ENCODE results near the gene GBX2.

The GBX2 gene

GRCh38 chr2:236168110-236169080, at the start of gene GBX2:
Gene GBX2 (minus strand): TSS chr2:236168386. CDS start chr2:236167971, 415 bp downstream.
- Histone ChIP-seq H2AFZ (ENCODE audit: low read depth, low read length) (peak within 1 kb of the TSS; percentile 24), H3K9me3 (ENCODE audit: low read length) (peaks cover 2% of the 10 kb centered on the region), H3K4me3 (ENCODE audit: low read length) (peak within 1 kb of the TSS; percentile 67), H3K36me3 (ENCODE audit: insufficient read depth, low read length) (peaks cover 26% of the 10 kb centered on the region), H3K4me1 (ENCODE audit: insufficient read depth, low read length) (peaks cover 67% of the 10 kb centered on the region), H3K27me3 (ENCODE audit: insufficient read depth, low read length) (no peaks in the 10 kb centered on the region)

GRCh38 chr2:236217926-236218325, 49.7 kb upstream of the GBX2 start:
- Histone ChIP-seq H3K36me3 (ENCODE audit: insufficient read depth, low read length) (no peaks in the 10 kb centered on the region), H3K4me3 (ENCODE audit: low read length) (no peak overlapping the region), H3K27me3 (ENCODE audit: insufficient read depth, low read length) (no peaks in the 10 kb centered on the region), H2AFZ (ENCODE audit: low read depth, low read length) (no peak overlapping the region), H3K4me1 (ENCODE audit: insufficient read depth, low read length) (no peaks in the 10 kb centered on the region), H3K9me3 (ENCODE audit: low read length) (peaks cover 16% of the 10 kb centered on the region)

- H3K36me3 ChIP-seq (ENCODE audit: insufficient read depth, low read length), result no peaks in the 10 kb centered on the region
- no peaks in the 10 kb centered on the region for H3K27me3 ChIP-seq (ENCODE audit: insufficient read depth, low read length)
- no peak overlapping the region for H3K4me3 ChIP-seq (ENCODE audit: low read length)
- H3K9me3 ChIP-seq (ENCODE audit: low read length), result peaks cover 14% of the 10 kb centered on the region
- no peaks in the 10 kb centered on the region for H3K4me1 ChIP-seq (ENCODE audit: insufficient read depth, low read length)
- no peak overlapping the region for H2AFZ ChIP-seq (ENCODE audit: low read depth, low read length)
Observed at GRCh38 chr2:236216711-236217110, 48.5 kb upstream of the GBX2 start.

GRCh38 chr2:236215761-236216333, 47.7 kb upstream of the GBX2 start:
- Histone ChIP-seq H3K36me3 (ENCODE audit: insufficient read depth, low read length) (no peaks in the 10 kb centered on the region), H3K4me1 (ENCODE audit: insufficient read depth, low read length) (no peaks in the 10 kb centered on the region), H2AFZ (ENCODE audit: low read depth, low read length) (no peak overlapping the region), H3K9me3 (ENCODE audit: low read length) (peaks cover 14% of the 10 kb centered on the region), H3K27me3 (ENCODE audit: insufficient read depth, low read length) (no peaks in the 10 kb centered on the region), H3K4me3 (ENCODE audit: low read length) (no peak overlapping the region)

GRCh38 chr2:236215196-236215595, 47.0 kb upstream of the GBX2 start:
- H2AFZ ChIP-seq (ENCODE audit: low read depth, low read length), result no peak overlapping the region
- no peaks in the 10 kb centered on the region for H3K36me3 ChIP-seq (ENCODE audit: insufficient read depth, low read length)
- no peak overlapping the region for H3K4me3 ChIP-seq (ENCODE audit: low read length)
- no peaks in the 10 kb centered on the region for H3K27me3 ChIP-seq (ENCODE audit: insufficient read depth, low read length)
- H3K4me1 ChIP-seq (ENCODE audit: insufficient read depth, low read length), result peaks cover 4% of the 10 kb centered on the region
- H3K9me3 ChIP-seq (ENCODE audit: low read length), result peaks cover 13% of the 10 kb centered on the region

GRCh38 chr2:236214376-236214995, 46.3 kb upstream of the GBX2 start:
- Histone ChIP-seq H3K4me3 (ENCODE audit: low read length) (no peak overlapping the region), H2AFZ (ENCODE audit: low read depth, low read length) (no peak overlapping the region), H3K9me3 (ENCODE audit: low read length) (peaks cover 13% of the 10 kb centered on the region), H3K27me3 (ENCODE audit: insufficient read depth, low read length) (no peaks in the 10 kb centered on the region), H3K36me3 (ENCODE audit: insufficient read depth, low read length) (no peaks in the 10 kb centered on the region), H3K4me1 (ENCODE audit: insufficient read depth, low read length) (peaks cover 4% of the 10 kb centered on the region)

- no peaks in the 10 kb centered on the region for H3K27me3 ChIP-seq (ENCODE audit: insufficient read depth, low read length)
- no peak overlapping the region for H3K4me3 ChIP-seq (ENCODE audit: low read length)
- peaks cover 8% of the 10 kb centered on the region for H3K4me1 ChIP-seq (ENCODE audit: insufficient read depth, low read length)
- no peaks in the 10 kb centered on the region for H3K36me3 ChIP-seq (ENCODE audit: insufficient read depth, low read length)
- no peak overlapping the region for H2AFZ ChIP-seq (ENCODE audit: low read depth, low read length)
- peaks cover 10% of the 10 kb centered on the region for H3K9me3 ChIP-seq (ENCODE audit: low read length)
Observed at GRCh38 chr2:236211296-236211695, 43.1 kb upstream of the GBX2 start.

- Histone ChIP-seq H3K9me3 (ENCODE audit: low read length) (peaks cover 6% of the 10 kb centered on the region), H3K27me3 (ENCODE audit: insufficient read depth, low read length) (no peaks in the 10 kb centered on the region), H3K36me3 (ENCODE audit: insufficient read depth, low read length) (no peaks in the 10 kb centered on the region), H2AFZ (ENCODE audit: low read depth, low read length) (no peak overlapping the region), H3K4me1 (ENCODE audit: insufficient read depth, low read length) (peaks cover 8% of the 10 kb centered on the region), H3K4me3 (ENCODE audit: low read length) (no peak overlapping the region)
Observed at GRCh38 chr2:236210536-236210935, 42.4 kb upstream of the GBX2 start.

- Histone ChIP-seq H3K4me1 (ENCODE audit: insufficient read depth, low read length) (peaks cover 8% of the 10 kb centered on the region), H3K9me3 (ENCODE audit: low read length) (peaks cover 9% of the 10 kb centered on the region), H2AFZ (ENCODE audit: low read depth, low read length) (no peak overlapping the region), H3K27me3 (ENCODE audit: insufficient read depth, low read length) (no peaks in the 10 kb centered on the region), H3K4me3 (ENCODE audit: low read length) (no peak overlapping the region), H3K36me3 (ENCODE audit: insufficient read depth, low read length) (no peaks in the 10 kb centered on the region)
Observed at GRCh38 chr2:236209996-236210395, 41.8 kb upstream of the GBX2 start.

GRCh38 chr2:236209535-236209934, 41.3 kb upstream of the GBX2 start:
- Histone ChIP-seq H3K4me1 (ENCODE audit: insufficient read depth, low read length) (peaks cover 8% of the 10 kb centered on the region), H3K27me3 (ENCODE audit: insufficient read depth, low read length) (no peaks in the 10 kb centered on the region), H2AFZ (ENCODE audit: low read depth, low read length) (no peak overlapping the region), H3K36me3 (ENCODE audit: insufficient read depth, low read length) (no peaks in the 10 kb centered on the region), H3K9me3 (ENCODE audit: low read length) (peaks cover 9% of the 10 kb centered on the region), H3K4me3 (ENCODE audit: low read length) (no peak overlapping the region)

- Histone ChIP-seq H3K27me3 (ENCODE audit: insufficient read depth, low read length) (no peaks in the 10 kb centered on the region), H3K36me3 (ENCODE audit: insufficient read depth, low read length) (no peaks in the 10 kb centered on the region), H3K4me3 (ENCODE audit: low read length) (no peak overlapping the region), H3K9me3 (ENCODE audit: low read length) (peaks cover 5% of the 10 kb centered on the region), H3K4me1 (ENCODE audit: insufficient read depth, low read length) (peaks cover 8% of the 10 kb centered on the region), H2AFZ (ENCODE audit: low read depth, low read length) (no peak overlapping the region)
Observed at GRCh38 chr2:236208019-236208926, 40.1 kb upstream of the GBX2 start.

- Histone ChIP-seq H3K27me3 (ENCODE audit: insufficient read depth, low read length) (no peaks in the 10 kb centered on the region), H3K4me1 (ENCODE audit: insufficient read depth, low read length) (peaks cover 8% of the 10 kb centered on the region), H2AFZ (ENCODE audit: low read depth, low read length) (no peak overlapping the region), H3K36me3 (ENCODE audit: insufficient read depth, low read length) (no peaks in the 10 kb centered on the region), H3K9me3 (ENCODE audit: low read length) (peaks cover 5% of the 10 kb centered on the region), H3K4me3 (ENCODE audit: low read length) (no peak overlapping the region)
Observed at GRCh38 chr2:236207472-236207871, 39.3 kb upstream of the GBX2 start.

Data from neuron (in vitro differentiated cells).